Spleen (tissue), 7 donors: ENCODE results near the gene ALS2.

ENCODE experiments used
- POLR2A ChIP-seq, 3 donors: fragments of 450-650 bp; IDR thresholded peaks; one replicate each; pipeline ENCODE4 v1.5.1; 2017; ENCODE audit warnings: antibody characterized with exemption in 3 of 3, mild to moderate bottlenecking in 1 of 3
- TF ChIP-seq, protein P1 (sequence below), 11 experiments: fragments of 200-600 bp in 7 of 11; fragments of 450-650 bp in 4 of 11; sonication (generic) in 4 of 11; IDR thresholded peaks in 8 of 11; conservative IDR thresholded peaks in 3 of 11; 1 replicate in 7 of 11; 2 replicates in 4 of 11; pipeline versions ENCODE4 v1.4.0 to v1.8.0; 2016 to 2021; ENCODE audit warnings: antibody characterized with exemption in 11 of 11, inconsistent platforms in 4 of 11, mild to moderate bottlenecking in 1 of 11
- donor health status: DM: no; HTN: no; CAD: no; lungs with moderate emphysema.
- donor health status: DM: no; HTN: no; CAD: no.
- donor health status: DM: no; HTN: no; CAD: no.

DNA sequence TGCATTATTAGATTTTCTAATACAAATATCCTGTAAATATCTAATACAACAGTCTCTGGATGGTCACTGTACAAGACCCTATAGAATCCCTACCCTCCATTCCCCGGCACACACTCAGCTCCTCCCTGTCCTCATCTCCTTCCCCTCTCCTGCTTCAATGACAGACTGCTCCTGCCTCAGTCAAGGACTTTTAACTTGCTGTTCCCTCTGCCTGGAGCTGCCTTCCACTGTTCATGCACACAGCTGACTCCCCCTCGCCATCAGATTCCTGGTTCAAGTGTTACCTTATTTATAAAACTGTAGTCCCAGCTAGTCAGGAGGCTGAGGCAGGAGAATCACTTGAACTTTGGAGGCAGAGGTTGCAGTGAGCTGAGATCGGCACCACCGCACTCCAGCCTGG is 28.9 kb upstream of the ALS2 start:
- TF ChIP-seq, protein P1, sequence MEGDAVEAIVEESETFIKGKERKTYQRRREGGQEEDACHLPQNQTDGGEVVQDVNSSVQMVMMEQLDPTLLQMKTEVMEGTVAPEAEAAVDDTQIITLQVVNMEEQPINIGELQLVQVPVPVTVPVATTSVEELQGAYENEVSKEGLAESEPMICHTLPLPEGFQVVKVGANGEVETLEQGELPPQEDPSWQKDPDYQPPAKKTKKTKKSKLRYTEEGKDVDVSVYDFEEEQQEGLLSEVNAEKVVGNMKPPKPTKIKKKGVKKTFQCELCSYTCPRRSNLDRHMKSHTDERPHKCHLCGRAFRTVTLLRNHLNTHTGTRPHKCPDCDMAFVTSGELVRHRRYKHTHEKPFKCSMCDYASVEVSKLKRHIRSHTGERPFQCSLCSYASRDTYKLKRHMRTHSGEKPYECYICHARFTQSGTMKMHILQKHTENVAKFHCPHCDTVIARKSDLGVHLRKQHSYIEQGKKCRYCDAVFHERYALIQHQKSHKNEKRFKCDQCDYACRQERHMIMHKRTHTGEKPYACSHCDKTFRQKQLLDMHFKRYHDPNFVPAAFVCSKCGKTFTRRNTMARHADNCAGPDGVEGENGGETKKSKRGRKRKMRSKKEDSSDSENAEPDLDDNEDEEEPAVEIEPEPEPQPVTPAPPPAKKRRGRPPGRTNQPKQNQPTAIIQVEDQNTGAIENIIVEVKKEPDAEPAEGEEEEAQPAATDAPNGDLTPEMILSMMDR (IDR thresholded peaks at IDR 0.05 in 8 of 11, conservative IDR thresholded peaks at IDR 0.05 in 3 of 11) = no peak
- TF ChIP-seq POLR2A (IDR thresholded peaks at IDR 0.05) = no peak
